Measurements from ENCODE around the gene FEZF2.

- TF ChIP-seq, protein P1, sequence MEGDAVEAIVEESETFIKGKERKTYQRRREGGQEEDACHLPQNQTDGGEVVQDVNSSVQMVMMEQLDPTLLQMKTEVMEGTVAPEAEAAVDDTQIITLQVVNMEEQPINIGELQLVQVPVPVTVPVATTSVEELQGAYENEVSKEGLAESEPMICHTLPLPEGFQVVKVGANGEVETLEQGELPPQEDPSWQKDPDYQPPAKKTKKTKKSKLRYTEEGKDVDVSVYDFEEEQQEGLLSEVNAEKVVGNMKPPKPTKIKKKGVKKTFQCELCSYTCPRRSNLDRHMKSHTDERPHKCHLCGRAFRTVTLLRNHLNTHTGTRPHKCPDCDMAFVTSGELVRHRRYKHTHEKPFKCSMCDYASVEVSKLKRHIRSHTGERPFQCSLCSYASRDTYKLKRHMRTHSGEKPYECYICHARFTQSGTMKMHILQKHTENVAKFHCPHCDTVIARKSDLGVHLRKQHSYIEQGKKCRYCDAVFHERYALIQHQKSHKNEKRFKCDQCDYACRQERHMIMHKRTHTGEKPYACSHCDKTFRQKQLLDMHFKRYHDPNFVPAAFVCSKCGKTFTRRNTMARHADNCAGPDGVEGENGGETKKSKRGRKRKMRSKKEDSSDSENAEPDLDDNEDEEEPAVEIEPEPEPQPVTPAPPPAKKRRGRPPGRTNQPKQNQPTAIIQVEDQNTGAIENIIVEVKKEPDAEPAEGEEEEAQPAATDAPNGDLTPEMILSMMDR (IDR thresholded peaks at IDR 0.05 in 8 of 11, conservative IDR thresholded peaks at IDR 0.05 in 3 of 11): no peak
- no peak for TF ChIP-seq POLR2AphosphoS5 (IDR thresholded peaks at IDR 0.05)
Measured at GRCh38 chr3:62368705-62369475, 4.5 kb downstream of the FEZF2 start.

Measured in spleen (tissue), 7 donors.